Upper lobe of left lung (tissue), 4 donors: ENCODE measurements around the gene HIP1.

Experiments
- POLR2A ChIP-seq, 4 donors: fragments of 450-650 bp; IDR thresholded peaks; one replicate each; pipeline ENCODE4 v1.5.1; 2016 to 2017; ENCODE audit warnings: antibody characterized with exemption in 4 of 4, mild to moderate bottlenecking in 2 of 4
- POLR2AphosphoS5 ChIP-seq, 2 donors: sonication (generic); formaldehyde crosslinking; IDR thresholded peaks; one replicate each; pipeline ENCODE4 v1.5.1; 2017; ENCODE audit warnings: antibody characterized with exemption in 2 of 2
- TF ChIP-seq, protein P1 (sequence below), 6 experiments: fragments of 450-650 bp in 4 of 6; fragments of 200-600 bp in 2 of 6; sonication (generic) in 2 of 6; IDR thresholded peaks; one replicate each; pipeline ENCODE4 v1.5.1; 2016 to 2019; ENCODE audit warnings: antibody characterized with exemption in 6 of 6

DNA sequence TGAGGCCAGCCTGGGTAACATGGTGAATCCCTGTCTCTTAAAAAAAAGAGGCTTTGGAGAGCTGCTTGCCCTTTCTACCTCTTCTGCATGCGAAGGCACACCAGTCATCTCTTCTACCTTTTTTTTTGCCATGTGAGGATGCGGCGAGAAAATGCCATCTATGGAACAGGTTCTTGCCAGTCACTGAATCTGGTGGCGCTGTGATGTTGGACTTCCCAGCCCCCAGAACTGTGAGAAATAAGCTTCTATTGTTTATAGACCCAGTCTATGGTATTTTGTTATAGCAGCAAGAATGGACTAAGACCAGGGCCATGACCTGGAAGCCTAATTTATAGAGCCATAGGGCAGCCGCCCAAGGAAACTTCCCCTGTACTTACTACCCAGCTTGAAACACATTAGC is 112.9 kb downstream of the HIP1 start:
- TF ChIP-seq POLR2A (IDR thresholded peaks at IDR 0.05) (no peak), POLR2AphosphoS5 (IDR thresholded peaks at IDR 0.05) (no peak)
- TF ChIP-seq, protein P1, sequence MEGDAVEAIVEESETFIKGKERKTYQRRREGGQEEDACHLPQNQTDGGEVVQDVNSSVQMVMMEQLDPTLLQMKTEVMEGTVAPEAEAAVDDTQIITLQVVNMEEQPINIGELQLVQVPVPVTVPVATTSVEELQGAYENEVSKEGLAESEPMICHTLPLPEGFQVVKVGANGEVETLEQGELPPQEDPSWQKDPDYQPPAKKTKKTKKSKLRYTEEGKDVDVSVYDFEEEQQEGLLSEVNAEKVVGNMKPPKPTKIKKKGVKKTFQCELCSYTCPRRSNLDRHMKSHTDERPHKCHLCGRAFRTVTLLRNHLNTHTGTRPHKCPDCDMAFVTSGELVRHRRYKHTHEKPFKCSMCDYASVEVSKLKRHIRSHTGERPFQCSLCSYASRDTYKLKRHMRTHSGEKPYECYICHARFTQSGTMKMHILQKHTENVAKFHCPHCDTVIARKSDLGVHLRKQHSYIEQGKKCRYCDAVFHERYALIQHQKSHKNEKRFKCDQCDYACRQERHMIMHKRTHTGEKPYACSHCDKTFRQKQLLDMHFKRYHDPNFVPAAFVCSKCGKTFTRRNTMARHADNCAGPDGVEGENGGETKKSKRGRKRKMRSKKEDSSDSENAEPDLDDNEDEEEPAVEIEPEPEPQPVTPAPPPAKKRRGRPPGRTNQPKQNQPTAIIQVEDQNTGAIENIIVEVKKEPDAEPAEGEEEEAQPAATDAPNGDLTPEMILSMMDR (IDR thresholded peaks at IDR 0.05), result no peak
